ENCODE measurements around the gene MBD5.

DNA sequence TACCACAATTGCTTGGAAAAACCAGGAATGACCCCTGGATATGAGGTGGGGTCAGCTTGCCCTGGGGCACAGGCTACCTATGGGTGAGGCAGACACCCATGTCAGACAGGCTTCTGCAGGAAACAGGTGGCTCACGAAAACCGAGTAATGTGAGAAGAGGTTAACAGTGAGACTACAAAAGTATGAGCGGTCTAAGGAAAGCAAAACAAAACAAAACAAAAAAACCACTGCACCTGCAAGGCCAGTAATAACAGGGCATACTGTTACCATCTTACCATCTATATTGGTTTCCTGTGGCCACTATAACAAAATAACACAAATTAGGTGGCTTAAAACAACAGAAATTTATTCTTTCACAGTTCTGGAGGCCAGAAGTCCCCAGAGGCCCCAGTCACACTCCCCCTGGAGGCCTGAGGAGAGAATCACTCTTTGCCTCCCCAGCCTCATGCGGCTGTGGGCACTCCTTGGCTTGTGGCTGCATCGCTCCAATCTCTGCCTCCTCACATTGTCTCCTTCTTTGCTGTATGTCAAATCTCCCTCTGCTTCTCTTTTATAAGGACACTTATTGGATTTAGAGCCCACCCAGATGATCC, 537.0 kb downstream of the MBD5 start:
- TF ChIP-seq CTCF (conservative IDR thresholded peaks at IDR 0.05; ENCODE audit: low read length) = peak; percentile 60
- TF ChIP-seq EZH2phosphoT487 (IDR thresholded peaks at IDR 0.05; ENCODE audit: borderline replicate concordance, low read depth, low read length) = no peak
